HTR-8/SVneo (cell line): ENCODE measurements around the gene SPATA2.
"Not testable (repeated sequence)": the region's sequence is repeated elsewhere in the genome, so short reads cannot be mapped to it uniquely, and the experiment has no call there.

Experiments used
- DNase-seq: peaks from one replicate; pipeline ENCODE4 v3.0.0; 2011; ENCODE audit warnings: low spot score, mixed read lengths; ENCODE audit not compliant: insufficient read length
- FAIRE-seq: peaks from 2 replicates; lab custom pipeline; 2011; peaks lifted over from hg19 to GRCh38; lab: Jason Lieb, UNC

The SPATA2 gene

DNA sequence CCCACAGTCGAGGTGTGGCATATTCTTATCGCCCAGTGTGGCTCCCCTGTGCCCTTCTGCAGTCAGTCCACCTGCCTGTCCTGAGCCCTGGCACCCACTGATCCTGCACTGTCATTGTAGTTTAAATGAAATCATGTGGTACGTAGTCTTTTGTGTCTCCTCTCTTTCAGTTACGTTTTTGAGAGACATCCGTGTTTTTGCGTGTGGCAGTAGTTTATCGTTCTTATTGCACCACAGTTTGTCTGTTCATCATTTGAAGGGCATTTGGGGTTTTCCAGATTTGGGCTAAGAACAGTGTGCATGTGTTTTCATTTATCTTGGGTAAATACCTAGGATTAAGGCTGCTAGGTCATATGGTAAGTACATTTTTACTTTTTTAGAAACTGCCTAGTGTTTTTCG, 49.3 kb downstream of the SPATA2 start:
- no peak for FAIRE-seq
- no peak for DNase-seq

DNA sequence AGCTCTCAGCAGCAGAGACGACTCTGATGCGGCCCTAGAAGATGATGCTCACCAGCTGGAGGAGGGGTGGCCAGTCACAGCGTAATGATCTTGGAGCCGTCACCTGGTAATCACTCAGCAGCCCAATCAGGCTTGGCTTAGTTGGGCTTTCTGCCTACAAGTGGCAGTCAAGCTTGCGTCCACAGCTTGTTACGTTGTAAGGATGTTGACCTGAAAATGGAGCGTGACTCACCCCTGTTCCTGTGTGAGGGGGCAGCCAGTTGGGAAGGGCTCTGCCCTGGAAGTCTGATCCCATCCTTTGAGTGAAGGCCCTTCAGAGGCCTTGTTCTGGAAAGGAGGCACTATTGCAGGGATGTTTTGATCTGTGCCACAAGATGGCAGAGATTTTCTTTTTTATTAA, 49.8 kb downstream of the SPATA2 start:
- FAIRE-seq (peak; percentile 85), DNase-seq (no peak)

DNA sequence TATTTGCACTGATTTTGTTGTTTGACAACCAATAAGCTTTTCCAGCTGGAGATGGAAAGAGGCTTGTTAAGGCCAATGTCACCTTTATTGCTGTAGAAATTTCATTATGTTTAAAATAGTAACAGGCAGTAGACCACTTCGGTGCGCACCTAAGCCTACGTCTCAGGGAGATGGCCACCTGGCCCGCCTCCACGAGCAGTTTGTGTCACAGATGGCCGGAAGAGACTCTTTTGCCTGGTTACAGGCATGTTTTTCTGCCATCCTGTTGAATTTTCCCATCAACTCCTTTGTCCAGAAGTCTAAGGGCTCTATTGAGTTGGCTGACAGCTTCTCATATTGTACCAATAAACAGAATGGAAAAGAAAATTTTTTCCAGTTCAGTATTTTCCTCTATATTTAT, 51.7 kb downstream of the SPATA2 start:
- DNase-seq (no peak), FAIRE-seq (no peak)

GRCh38 chr20:49862607-49863200, 52.6 kb downstream of the SPATA2 start:
- FAIRE-seq (peak; percentile 78), DNase-seq (no peak)

- DNase-seq, result not testable (repeated sequence)
- FAIRE-seq, result peak; percentile 78
Observed at GRCh38 chr20:49861232-49861631, 54.1 kb downstream of the SPATA2 start.

DNA sequence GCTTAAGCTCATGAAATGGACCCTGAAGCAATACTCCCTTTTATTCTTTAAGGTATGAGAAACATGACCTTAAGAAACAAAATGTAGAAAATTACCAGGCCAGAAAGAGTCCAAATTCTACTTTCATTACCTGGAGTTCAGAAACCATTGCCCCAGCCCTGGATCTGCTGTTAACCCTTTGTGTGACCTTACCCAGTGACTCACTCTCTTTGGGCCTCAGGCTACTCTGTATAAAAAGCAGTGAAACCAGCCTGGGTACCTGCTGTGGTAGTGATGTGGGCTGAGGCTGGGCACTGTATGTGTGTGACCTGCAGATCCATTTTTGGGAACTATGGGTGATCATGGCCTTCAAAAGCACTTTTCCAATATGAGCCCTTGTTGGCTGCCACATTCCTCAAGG, 55.5 kb downstream of the SPATA2 start:
- DNase-seq (no peak), FAIRE-seq (peak; percentile 83)

GRCh38 chr20:49859011-49859410, 56.3 kb downstream of the SPATA2 start:
- no peak for DNase-seq
- peak; percentile 57 for FAIRE-seq

- DNase-seq, result no peak
- no peak for FAIRE-seq
Observed at GRCh38 chr20:49858076-49858585, 57.2 kb downstream of the SPATA2 start.

- no peak for FAIRE-seq
- DNase-seq, result no peak
Observed at GRCh38 chr20:49856904-49857303, 58.4 kb downstream of the SPATA2 start.

GRCh38 chr20:49854190-49854875, 61.0 kb downstream of the SPATA2 start:
- peak; percentile 90 for FAIRE-seq
- DNase-seq, result no peak

DNA sequence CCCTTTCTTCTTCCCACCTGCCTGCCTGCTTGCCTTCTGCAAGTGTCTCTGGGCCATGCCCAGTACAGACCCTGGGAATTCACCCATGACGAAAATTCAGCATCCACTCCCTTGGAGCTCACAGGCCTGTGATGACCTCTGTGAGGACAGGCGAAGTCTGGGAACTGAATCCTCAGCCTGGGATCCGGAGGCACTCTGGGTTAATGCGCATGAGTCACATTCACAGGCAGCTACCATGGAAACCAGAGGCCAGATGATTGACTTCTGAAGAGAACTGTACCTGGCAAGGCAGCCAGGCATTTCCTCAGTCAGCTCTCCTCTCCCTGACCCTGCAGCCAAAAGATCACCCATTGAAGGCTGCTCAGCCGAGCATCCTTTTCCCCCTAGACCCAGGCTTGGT, 61.7 kb downstream of the SPATA2 start:
- DNase-seq (peak; percentile 86), FAIRE-seq (peak; percentile 89)
